ENCODE results near the gene MBD5.

- TF ChIP-seq POLR2A (IDR thresholded peaks at IDR 0.05; ENCODE audit: low read depth, low read length) (no peak), RAD21 (IDR thresholded peaks at IDR 0.05; ENCODE audit: low read length) (no peak), CTCF (conservative IDR thresholded peaks at IDR 0.05; ENCODE audit: low read depth, low read length) (no peak)
These were observed 243.0 kb downstream of the MBD5 start for GRCh38 chr2:148263890-148264289.

Measured in IMR-90 (cell line).